Fibroblast of gingiva (primary cell): Measurements from ENCODE around the gene TXNL1.
"Not testable (repeated sequence)": the region's sequence is repeated elsewhere in the genome, so short reads cannot be mapped to it uniquely, and the experiment has no call there.

Experiments used
- DNase-seq: peaks from one replicate; pipeline ENCODE4 v3.0.0-alpha.2; 2011; ENCODE audit warnings: low read depth

TXNL1 gene

DNA sequence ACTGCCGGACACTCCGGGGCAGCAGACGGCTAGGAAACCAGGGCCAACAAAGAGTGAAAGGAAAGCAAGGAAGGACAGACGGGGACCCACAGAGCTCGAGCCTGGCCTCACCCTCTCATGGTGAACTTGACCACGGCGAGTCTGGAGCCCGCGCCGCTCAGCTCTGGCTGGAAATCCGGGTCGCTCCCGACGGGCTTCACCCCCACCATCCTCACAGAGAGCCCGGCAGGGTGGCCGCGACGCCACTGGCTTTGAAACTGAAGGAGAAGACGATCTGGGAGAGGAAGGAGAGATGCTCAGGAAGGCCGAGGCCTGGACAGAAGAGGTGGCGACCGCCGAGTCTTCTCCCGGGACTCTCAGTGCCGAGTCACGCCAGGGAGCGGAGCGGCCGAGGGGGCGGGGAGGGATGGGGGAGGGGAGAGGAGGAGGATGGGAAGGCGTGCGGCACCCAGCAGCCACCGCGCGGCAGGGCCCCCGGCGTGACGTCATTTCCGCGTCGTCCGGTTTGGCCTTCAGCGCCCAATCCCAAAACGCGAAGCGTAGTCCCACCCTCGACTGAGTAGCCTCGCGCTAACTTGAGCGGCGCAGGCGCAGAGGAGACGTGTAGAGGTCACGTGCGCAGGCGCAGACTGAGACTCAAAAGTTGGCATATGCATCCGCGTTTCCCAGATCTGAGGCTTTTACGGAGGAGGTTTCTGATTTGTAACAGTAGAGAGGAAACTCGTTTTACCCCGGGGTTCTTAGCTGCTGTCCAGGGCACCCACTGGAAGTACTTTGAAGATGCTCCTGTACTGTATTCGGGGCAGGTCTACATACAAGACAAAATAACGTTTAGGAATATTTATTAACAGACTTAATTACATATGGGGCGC, at the start of gene TXNL1:
Gene TXNL1, minus strand, starts transcription at position 361 of the 872 bp plus-strand sequence. Its CDS starts 152 bp downstream, at position 209.
- DNase-seq, result peak; percentile 99

- no peak for DNase-seq
Observed at GRCh38 chr18:56684277-56684676, 45.9 kb upstream of the TXNL1 start.

- DNase-seq, result no peak
Observed at GRCh38 chr18:56678836-56679565, 40.6 kb upstream of the TXNL1 start.

GRCh38 chr18:56676639-56677038, 38.2 kb upstream of the TXNL1 start:
- no peak for DNase-seq

- no peak for DNase-seq
Observed at GRCh38 chr18:56672981-56673380, 34.6 kb upstream of the TXNL1 start.

DNA sequence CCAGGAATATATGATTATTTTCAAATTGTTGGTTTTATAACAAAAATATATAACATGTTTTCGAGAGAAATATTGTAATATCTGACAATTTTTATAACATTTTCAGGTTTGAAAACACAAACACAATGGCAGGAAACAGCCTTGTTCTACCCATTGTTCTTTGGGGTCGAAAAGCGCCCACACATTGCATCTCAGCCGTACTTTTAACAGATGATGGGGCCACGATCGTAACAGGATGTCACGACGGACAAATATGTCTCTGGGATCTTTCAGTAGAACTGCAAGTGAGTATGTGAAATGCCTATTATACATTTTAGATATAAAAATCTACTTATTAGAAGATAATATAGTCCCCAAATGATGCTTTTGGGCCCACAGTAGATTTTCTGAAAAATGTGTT, 34.0 kb upstream of the TXNL1 start:
- DNase-seq, result no peak

DNA sequence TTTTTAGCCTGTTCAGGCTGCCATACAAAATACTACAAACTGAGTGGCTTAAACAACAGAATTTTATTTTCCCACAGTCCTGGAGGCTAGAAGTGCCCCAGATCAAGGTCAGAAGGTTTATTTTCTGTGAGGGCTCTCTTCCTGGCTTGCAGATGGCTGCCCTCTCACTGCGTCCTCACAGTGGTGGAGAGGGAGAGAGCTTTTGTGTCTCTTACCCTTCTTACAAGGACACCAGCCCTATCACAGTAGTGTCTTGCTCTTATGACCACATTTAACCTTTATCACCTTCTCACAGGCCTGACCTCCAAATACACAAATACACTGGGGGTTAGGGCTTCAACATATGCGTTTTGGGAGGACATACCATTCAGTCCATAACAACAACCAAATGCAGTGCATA, 24.5 kb upstream of the TXNL1 start:
- DNase-seq, result no peak

GRCh38 chr18:56662502-56662901, 24.1 kb upstream of the TXNL1 start:
- no peak for DNase-seq

DNA sequence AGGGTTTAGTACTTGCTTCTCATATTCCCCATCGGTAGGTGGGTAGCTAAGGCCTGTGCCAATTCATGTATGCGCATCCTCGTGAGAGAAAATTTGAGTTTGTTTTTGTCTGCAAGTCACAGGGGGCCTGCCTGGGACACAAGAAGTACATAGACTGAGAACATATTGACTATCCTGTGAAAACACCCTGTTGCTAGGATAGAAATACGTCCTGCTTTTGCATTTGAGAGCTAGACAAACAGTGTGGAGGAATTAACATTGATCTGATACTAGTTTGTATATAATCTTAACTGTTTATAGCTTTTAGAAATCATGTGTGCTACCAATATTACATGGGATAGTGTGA, 23.6 kb upstream of the TXNL1 start:
- DNase-seq, result no peak

GRCh38 chr18:56661360-56662062, 23.1 kb upstream of the TXNL1 start:
- peak; percentile 12 for DNase-seq

DNA sequence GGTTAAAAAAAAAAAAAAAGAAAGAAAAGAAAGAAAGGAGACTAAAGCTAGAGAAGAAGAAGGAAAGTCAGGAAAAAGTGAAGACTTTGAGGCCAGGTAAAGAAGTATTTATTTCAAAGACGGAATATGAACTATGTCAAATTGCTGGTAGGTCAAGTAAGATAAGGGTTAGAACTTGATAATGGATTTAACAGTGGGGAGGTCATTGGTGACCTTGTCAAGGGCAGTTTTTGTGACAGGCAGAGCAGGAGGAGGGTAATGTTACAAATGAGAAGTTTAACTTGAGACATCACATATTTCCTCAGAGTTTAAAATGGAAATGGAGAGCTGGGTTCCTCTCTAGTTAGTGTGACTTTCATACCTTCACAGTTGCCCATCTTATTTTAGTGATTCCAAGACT, 22.3 kb upstream of the TXNL1 start:
- no peak for DNase-seq

- DNase-seq, result no peak
Observed at GRCh38 chr18:56659111-56659510, 20.7 kb upstream of the TXNL1 start.

DNA sequence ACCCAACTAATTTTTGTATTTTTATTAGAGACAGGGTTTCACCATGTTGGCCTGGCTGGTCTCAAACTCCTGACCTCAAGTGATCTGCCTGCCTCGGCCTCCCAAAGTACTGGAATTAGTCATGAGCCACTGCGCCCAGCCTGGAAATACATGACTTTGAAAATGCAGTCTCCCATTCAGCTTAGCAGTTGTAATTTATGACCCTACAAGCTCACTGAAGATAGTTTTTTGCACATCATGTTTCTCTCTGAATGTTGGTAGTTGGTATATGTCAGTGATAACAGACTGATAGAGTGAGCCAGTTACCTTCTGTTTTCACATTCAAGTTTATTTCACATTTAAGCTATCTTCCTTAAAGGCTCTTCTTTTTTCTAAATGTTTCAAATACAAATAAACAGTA, 19.9 kb upstream of the TXNL1 start:
- DNase-seq, result no peak

- DNase-seq, result not testable (repeated sequence)
Observed at GRCh38 chr18:56654280-56654679, 15.9 kb upstream of the TXNL1 start.

DNA sequence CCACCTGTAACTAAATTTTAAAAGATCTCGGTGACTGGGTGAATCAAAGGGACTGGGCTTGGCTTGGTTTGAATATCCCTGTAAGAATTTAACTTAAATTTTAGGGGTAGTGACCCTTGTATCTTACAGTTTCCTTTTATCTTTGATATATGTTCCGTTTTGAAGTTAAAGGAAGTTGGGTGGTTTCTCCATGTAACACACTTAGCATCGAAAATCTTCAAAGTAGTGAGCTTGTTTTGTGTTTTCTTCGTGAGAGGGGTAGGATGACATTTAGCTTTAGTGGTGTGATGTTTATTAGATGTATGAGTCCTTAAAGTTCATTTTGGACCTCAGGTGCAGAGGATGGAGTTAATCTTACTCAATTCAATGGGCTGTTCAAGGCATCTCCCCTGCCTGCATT, 14.4 kb upstream of the TXNL1 start:
- no peak for DNase-seq

DNA sequence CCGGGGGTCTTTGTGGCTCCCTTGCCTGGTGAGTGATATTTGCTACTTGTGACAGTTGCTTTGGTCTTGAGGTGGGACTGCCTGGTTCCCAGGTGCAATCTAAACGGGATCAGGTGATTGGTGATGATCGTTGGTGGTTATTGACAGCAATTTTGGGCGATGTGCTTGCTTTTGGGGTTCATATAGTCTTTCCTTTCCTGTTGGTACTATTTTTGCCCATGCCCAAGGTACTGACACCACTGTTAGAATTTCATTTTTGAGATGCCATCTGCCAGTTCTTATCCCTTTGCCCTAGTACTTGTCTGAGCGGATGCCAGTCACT, 13.3 kb upstream of the TXNL1 start:
- no peak for DNase-seq

GRCh38 chr18:56650944-56651770, 12.8 kb upstream of the TXNL1 start, which contains the start of gene WDR7:
TSS of gene WDR7 (plus strand) at chr18:56651359. CDS start at chr18:56672516, 21,157 bp downstream.
- peak; percentile 99 for DNase-seq

DNA sequence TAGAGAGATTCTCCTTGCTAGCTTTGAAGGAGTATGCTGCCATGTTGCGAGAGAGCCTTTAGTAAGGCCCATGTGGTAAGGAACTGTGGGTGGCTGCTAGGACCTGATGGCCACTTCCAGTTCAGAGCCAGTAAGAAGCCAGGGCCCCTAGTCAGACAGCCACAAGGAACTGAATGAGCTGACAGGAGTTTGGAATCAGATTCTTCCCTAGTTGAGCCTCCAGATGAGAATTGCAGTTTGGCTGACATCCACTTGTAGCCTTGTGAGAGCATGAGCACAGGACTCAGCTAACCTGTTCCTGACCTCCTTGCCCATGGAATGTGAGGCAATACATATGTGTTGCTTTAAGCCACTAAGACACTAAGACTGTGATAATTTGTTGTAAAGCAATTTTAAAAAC, 11.6 kb upstream of the TXNL1 start:
- no peak for DNase-seq

GRCh38 chr18:56647951-56648893, 9.8 kb upstream of the TXNL1 start:
- no peak for DNase-seq

- no peak for DNase-seq
Observed at GRCh38 chr18:56647071-56647470, 8.7 kb upstream of the TXNL1 start.
